ENCODE results near the gene CCDC91.

- TF ChIP-seq, protein P1, sequence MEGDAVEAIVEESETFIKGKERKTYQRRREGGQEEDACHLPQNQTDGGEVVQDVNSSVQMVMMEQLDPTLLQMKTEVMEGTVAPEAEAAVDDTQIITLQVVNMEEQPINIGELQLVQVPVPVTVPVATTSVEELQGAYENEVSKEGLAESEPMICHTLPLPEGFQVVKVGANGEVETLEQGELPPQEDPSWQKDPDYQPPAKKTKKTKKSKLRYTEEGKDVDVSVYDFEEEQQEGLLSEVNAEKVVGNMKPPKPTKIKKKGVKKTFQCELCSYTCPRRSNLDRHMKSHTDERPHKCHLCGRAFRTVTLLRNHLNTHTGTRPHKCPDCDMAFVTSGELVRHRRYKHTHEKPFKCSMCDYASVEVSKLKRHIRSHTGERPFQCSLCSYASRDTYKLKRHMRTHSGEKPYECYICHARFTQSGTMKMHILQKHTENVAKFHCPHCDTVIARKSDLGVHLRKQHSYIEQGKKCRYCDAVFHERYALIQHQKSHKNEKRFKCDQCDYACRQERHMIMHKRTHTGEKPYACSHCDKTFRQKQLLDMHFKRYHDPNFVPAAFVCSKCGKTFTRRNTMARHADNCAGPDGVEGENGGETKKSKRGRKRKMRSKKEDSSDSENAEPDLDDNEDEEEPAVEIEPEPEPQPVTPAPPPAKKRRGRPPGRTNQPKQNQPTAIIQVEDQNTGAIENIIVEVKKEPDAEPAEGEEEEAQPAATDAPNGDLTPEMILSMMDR (optimal IDR thresholded peaks at IDR 0.05 in 1 of 3, IDR thresholded peaks at IDR 0.05 in 1 of 3, conservative IDR thresholded peaks at IDR 0.05 in 1 of 3; ENCODE audit: extremely low read depth in 1 of 3, insufficient read depth in 2 of 3, low read length in 3 of 3) = no peak
- no peak for TF ChIP-seq EZH2 (IDR thresholded peaks at IDR 0.05; ENCODE audit: low read length)
Observed at GRCh38 chr12:28269851-28270250, 79.6 kb downstream of the CCDC91 start.
